ENCODE measurements around the gene NEGR1.

DNA sequence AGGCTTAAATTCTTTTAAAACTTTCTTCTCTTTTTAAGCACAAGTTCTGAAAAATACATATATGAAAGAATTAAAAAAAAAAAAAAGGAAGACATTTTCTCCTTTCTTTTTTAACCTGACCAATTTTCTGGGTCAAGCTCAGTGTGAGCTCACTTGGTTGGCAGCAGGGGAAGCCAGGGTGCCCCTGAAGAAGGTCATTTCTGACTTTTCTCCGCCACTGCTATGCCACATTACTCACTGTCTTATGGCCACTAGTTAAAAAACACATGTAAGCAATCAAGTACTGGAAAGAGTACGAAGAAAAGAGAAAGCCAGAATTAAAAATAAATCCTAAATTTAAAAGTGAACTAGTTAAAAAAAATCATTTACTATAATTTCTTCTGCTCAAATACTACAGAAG is 275.0 kb downstream of the NEGR1 start:
- TF ChIP-seq, protein P1, sequence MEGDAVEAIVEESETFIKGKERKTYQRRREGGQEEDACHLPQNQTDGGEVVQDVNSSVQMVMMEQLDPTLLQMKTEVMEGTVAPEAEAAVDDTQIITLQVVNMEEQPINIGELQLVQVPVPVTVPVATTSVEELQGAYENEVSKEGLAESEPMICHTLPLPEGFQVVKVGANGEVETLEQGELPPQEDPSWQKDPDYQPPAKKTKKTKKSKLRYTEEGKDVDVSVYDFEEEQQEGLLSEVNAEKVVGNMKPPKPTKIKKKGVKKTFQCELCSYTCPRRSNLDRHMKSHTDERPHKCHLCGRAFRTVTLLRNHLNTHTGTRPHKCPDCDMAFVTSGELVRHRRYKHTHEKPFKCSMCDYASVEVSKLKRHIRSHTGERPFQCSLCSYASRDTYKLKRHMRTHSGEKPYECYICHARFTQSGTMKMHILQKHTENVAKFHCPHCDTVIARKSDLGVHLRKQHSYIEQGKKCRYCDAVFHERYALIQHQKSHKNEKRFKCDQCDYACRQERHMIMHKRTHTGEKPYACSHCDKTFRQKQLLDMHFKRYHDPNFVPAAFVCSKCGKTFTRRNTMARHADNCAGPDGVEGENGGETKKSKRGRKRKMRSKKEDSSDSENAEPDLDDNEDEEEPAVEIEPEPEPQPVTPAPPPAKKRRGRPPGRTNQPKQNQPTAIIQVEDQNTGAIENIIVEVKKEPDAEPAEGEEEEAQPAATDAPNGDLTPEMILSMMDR (conservative IDR thresholded peaks at IDR 0.05; ENCODE audit: low read length): no peak
- no peak for TF ChIP-seq EZH2phosphoT487 (IDR thresholded peaks at IDR 0.05; ENCODE audit: borderline replicate concordance)

Measured in Loucy (cell line).